ENCODE data around the gene UBXN7.
A peak's percentile ranks its signal among the peaks of the same experiment; 100 is the strongest.

The UBXN7 gene

DNA sequence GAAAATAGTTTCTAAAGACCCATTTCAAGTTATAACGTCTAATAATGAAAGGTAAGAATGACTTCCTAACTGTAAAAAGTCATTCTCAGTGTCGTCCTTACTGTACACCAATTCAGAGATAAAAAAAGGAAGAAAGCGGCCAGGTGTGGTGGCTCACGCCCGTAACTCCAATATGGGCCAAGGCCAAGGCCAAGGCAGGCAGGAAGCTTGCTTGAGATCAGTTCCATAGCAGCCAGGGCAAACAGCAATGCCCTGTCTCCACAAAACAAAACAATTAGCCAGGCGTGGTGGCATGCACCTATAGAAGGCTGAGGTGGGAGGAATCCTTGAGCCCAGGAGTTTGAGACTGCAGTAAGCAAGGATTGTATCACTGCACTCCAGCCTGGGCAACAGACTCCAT, 31.9 kb downstream of the UBXN7 start:
- TF ChIP-seq SNAI2 (CRISPR knock-in tag; IDR thresholded peaks at IDR 0.05) = no peak
- no peak for ATAC-seq

DNA sequence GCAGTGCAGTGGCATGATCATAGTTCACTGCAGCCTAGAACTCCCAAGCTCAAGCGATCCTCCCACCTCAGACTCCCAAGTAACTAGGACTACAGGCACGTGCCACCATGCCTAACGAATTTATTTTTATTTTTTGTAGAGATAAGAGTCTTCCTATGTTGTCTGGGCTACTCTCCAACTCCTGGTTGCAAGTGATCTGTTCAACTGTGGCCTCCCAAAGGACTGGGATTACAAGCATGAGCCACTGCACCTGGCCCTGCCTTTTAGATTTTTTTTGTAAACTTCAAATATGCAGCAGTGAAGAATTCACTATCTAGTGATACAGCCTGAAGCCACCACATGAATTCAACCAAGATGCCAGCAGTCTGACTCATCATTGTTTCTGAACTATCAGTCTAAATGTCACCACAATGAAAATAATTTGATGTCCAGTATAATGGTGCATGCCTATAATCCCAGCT, 32.7 kb downstream of the UBXN7 start:
- ATAC-seq = peak; percentile 87
- TF ChIP-seq ZC3H10 (CRISPR knock-in tag; IDR thresholded peaks at IDR 0.05) (no peak), ISL1 (CRISPR knock-in tag; IDR thresholded peaks at IDR 0.05) (peak; percentile 60)

DNA sequence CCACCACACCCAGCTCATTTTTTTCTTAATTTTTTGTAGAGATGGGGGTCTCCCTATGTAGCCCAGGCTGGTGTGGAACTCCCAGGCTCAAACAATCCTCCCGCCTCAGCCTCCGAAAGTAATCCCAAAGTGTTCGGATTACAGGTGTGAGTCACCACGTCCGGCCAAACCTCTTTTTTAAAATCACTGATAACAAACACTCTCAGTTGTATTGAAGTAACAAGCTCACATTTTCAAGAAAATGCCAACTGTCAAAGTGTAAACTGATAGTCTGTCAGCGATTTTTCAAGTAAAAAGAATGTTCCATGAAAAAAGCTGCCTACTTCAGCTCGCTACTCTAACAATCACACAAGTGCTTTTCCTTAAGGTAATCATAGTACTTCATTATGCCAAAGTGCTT, 33.4 kb downstream of the UBXN7 start:
- no peak for ATAC-seq
- TF ChIP-seq, protein P1, sequence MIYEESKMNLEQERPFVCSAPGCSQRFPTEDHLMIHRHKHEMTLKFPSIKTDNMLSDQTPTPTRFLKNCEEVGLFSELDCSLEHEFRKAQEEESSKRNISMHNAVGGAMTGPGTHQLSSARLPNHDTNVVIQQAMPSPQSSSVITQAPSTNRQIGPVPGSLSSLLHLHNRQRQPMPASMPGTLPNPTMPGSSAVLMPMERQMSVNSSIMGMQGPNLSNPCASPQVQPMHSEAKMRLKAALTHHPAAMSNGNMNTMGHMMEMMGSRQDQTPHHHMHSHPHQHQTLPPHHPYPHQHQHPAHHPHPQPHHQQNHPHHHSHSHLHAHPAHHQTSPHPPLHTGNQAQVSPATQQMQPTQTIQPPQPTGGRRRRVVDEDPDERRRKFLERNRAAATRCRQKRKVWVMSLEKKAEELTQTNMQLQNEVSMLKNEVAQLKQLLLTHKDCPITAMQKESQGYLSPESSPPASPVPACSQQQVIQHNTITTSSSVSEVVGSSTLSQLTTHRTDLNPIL (CRISPR knock-in tag; IDR thresholded peaks at IDR 0.05; ENCODE audit: low read depth) = no peak
- TF ChIP-seq ZFP3 (CRISPR knock-in tag; IDR thresholded peaks at IDR 0.05) = no peak

DNA sequence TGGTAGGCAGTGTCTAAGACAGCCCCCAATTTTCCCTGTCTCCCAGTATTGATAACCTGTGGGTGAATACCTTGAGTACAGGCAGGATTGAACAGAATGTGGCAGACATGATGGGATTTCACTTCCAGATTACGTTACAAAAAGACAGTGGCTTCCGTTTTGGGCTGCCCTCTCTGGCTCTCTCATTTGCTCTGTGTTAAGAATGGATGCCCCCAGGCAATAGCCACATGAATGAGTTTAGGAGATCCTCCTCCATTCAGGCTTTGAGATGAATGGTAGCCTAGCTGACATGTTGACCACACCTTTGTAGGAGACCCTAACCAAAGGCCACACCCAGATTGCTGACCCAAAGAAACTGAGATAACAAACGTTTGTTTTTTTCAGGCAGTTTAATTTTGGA, 34.3 kb downstream of the UBXN7 start:
- ATAC-seq = no peak
- TF ChIP-seq ARNTL (CRISPR knock-in tag; IDR thresholded peaks at IDR 0.05; ENCODE audit: borderline replicate concordance, low read depth) = no peak
- TF ChIP-seq, protein P2, sequence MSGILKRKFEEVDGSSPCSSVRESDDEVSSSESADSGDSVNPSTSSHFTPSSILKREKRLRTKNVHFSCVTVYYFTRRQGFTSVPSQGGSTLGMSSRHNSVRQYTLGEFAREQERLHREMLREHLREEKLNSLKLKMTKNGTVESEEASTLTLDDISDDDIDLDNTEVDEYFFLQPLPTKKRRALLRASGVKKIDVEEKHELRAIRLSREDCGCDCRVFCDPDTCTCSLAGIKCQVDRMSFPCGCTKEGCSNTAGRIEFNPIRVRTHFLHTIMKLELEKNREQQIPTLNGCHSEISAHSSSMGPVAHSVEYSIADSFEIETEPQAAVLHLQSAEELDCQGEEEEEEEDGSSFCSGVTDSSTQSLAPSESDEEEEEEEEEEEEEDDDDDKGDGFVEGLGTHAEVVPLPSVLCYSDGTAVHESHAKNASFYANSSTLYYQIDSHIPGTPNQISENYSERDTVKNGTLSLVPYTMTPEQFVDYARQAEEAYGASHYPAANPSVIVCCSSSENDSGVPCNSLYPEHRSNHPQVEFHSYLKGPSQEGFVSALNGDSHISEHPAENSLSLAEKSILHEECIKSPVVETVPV (CRISPR knock-in tag; IDR thresholded peaks at IDR 0.05) = no peak
- TF ChIP-seq GLIS3 (CRISPR knock-in tag; IDR thresholded peaks at IDR 0.05) = no peak
- no peak for TF ChIP-seq ZNF565 (CRISPR knock-in tag; conservative IDR thresholded peaks at IDR 0.05; ENCODE audit: low read depth)
- TF ChIP-seq TOX (CRISPR knock-in tag; IDR thresholded peaks at IDR 0.05; ENCODE audit: borderline replicate concordance) = no peak
- TF ChIP-seq OSR1 (CRISPR knock-in tag; IDR thresholded peaks at IDR 0.05) = no peak
- no peak for TF ChIP-seq ZFP3 (CRISPR knock-in tag; IDR thresholded peaks at IDR 0.05)
- no peak for TF ChIP-seq ZC3H10 (CRISPR knock-in tag; IDR thresholded peaks at IDR 0.05)
- TF ChIP-seq, protein P3, sequence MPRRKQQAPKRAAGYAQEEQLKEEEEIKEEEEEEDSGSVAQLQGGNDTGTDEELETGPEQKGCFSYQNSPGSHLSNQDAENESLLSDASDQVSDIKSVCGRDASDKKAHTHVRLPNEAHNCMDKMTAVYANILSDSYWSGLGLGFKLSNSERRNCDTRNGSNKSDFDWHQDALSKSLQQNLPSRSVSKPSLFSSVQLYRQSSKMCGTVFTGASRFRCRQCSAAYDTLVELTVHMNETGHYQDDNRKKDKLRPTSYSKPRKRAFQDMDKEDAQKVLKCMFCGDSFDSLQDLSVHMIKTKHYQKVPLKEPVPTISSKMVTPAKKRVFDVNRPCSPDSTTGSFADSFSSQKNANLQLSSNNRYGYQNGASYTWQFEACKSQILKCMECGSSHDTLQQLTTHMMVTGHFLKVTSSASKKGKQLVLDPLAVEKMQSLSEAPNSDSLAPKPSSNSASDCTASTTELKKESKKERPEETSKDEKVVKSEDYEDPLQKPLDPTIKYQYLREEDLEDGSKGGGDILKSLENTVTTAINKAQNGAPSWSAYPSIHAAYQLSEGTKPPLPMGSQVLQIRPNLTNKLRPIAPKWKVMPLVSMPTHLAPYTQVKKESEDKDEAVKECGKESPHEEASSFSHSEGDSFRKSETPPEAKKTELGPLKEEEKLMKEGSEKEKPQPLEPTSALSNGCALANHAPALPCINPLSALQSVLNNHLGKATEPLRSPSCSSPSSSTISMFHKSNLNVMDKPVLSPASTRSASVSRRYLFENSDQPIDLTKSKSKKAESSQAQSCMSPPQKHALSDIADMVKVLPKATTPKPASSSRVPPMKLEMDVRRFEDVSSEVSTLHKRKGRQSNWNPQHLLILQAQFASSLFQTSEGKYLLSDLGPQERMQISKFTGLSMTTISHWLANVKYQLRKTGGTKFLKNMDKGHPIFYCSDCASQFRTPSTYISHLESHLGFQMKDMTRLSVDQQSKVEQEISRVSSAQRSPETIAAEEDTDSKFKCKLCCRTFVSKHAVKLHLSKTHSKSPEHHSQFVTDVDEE (CRISPR knock-in tag; IDR thresholded peaks at IDR 0.05) = no peak
- TF ChIP-seq, protein P4, sequence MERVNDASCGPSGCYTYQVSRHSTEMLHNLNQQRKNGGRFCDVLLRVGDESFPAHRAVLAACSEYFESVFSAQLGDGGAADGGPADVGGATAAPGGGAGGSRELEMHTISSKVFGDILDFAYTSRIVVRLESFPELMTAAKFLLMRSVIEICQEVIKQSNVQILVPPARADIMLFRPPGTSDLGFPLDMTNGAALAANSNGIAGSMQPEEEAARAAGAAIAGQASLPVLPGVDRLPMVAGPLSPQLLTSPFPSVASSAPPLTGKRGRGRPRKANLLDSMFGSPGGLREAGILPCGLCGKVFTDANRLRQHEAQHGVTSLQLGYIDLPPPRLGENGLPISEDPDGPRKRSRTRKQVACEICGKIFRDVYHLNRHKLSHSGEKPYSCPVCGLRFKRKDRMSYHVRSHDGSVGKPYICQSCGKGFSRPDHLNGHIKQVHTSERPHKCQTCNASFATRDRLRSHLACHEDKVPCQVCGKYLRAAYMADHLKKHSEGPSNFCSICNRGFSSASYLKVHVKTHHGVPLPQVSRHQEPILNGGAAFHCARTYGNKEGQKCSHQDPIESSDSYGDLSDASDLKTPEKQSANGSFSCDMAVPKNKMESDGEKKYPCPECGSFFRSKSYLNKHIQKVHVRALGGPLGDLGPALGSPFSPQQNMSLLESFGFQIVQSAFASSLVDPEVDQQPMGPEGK (CRISPR knock-in tag; IDR thresholded peaks at IDR 0.05; ENCODE audit: borderline replicate concordance) = no peak
- no peak for TF ChIP-seq ZNF8 (CRISPR knock-in tag; IDR thresholded peaks at IDR 0.05)

DNA sequence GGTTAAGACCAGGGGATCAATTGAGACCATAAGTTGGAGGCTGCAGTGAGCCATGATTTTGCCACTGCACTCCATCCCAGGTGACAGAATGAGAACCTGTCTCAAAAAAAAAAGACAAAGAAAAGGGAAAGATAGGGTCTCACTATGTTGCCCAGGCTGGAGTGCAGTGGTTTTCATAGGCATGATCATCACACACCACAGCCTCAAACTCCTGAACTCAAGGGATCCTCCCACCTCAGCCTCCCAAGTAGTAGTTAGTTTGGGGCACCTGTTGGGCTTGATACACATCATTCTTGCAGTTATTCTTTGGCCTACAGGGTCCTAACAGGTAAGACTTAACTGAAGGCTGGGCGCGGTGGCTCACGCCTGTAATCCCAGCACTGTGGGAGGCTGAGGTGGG, 42.1 kb downstream of the UBXN7 start:
- TF ChIP-seq CSDC2 (CRISPR knock-in tag; IDR thresholded peaks at IDR 0.05) = no peak
- no peak for TF ChIP-seq ZNF565 (CRISPR knock-in tag; conservative IDR thresholded peaks at IDR 0.05; ENCODE audit: low read depth)
- TF ChIP-seq SNAI2 (CRISPR knock-in tag; IDR thresholded peaks at IDR 0.05) = no peak
- TF ChIP-seq RARB (CRISPR knock-in tag; IDR thresholded peaks at IDR 0.05) = no peak
- no peak for TF ChIP-seq TOX (CRISPR knock-in tag; IDR thresholded peaks at IDR 0.05; ENCODE audit: borderline replicate concordance)
- TF ChIP-seq, protein P5, sequence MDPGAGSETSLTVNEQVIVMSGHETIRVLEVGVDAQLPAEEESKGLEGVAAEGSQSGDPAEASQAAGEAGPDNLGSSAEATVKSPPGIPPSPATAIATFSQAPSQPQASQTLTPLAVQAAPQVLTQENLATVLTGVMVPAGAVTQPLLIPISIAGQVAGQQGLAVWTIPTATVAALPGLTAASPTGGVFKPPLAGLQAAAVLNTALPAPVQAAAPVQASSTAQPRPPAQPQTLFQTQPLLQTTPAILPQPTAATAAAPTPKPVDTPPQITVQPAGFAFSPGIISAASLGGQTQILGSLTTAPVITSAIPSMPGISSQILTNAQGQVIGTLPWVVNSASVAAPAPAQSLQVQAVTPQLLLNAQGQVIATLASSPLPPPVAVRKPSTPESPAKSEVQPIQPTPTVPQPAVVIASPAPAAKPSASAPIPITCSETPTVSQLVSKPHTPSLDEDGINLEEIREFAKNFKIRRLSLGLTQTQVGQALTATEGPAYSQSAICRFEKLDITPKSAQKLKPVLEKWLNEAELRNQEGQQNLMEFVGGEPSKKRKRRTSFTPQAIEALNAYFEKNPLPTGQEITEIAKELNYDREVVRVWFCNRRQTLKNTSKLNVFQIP (CRISPR knock-in tag; IDR thresholded peaks at IDR 0.05; ENCODE audit: borderline replicate concordance, low read depth) = no peak
- no peak for TF ChIP-seq ZFP30 (CRISPR knock-in tag; IDR thresholded peaks at IDR 0.05)
- TF ChIP-seq ZC3H10 (CRISPR knock-in tag; IDR thresholded peaks at IDR 0.05) = no peak
- no peak for TF ChIP-seq ZFP3 (CRISPR knock-in tag; IDR thresholded peaks at IDR 0.05)
- no peak for TF ChIP-seq ZNF70 (CRISPR knock-in tag; IDR thresholded peaks at IDR 0.05)
- no peak for TF ChIP-seq ISL1 (CRISPR knock-in tag; IDR thresholded peaks at IDR 0.05)
- ATAC-seq = no peak

Measured in SK-N-SH treated with all-trans-retinoic acid at 6 μM for 48 hours (cell line).